T-cell (primary cell): ENCODE measurements around the gene KLF13. TPM values are rescaled to one million over a fixed set of nuclear protein-coding genes. Genes with fewer than 3 reads are reported as not detected.

Experiments
- ATAC-seq, 4 experiments: fragments of 200-7000 bp in 3 of 4; fragments of 150-1000 bp in 1 of 4; cut with Tn5 transposase; replicated peaks in 1 of 4; 1 replicate in 3 of 4; 2 replicates in 1 of 4; pipeline ENCODE4 v1.10.0; 2021; ENCODE audit warnings: moderate library complexity in 3 of 4, mild to moderate bottlenecking in 2 of 4, moderate number of reproducible peaks in 1 of 4
- CTCF ChIA-PET, 2 donors: fragments of 300-600 bp; sonication (Branson Sonifier 250); formaldehyde crosslinking; loops; one replicate each; lab custom pipeline; 2022; ENCODE audit warnings: antibody characterized with exemption in 2 of 2; lab: Charles Lee
- POLR2A ChIA-PET, 2 donors: fragments of 300-600 bp; sonication (Branson Sonifier 250); formaldehyde crosslinking; loops; one replicate each; lab custom pipeline; 2022; ENCODE audit warnings: antibody characterized with exemption in 2 of 2; lab: Charles Lee
- DNase-seq, 35 experiments: peaks; one replicate each; pipeline versions ENCODE4 v3.0.0 to v3.0.0-alpha.2; 2013 to 2023
- H3K27ac ChIP-seq: one replicate; pipeline ENCODE4 v1.5.1; 2013; ENCODE audit warnings: low read length
- H3K27me3 ChIP-seq, 2 experiments: replicated peaks in 1 of 2; 1 replicate in 1 of 2; 2 replicates in 1 of 2; pipeline versions ENCODE4 v1.6.1 to v1.7.0; 2013; ENCODE audit warnings: low read length in 1 of 2, mixed read lengths in 1 of 2; ENCODE audit not compliant: control insufficient read depth in 2 of 2, insufficient read depth in 2 of 2; ENCODE audit errors: extremely low read depth in 1 of 2
- H3K36me3 ChIP-seq, 2 donors: 1 replicate in 1 of 2; 2 replicates in 1 of 2; pipeline versions ENCODE4 v1.6.1 to v1.7.0; 2013; ENCODE audit warnings: low read length in 1 of 2; ENCODE audit not compliant: control insufficient read depth in 2 of 2, insufficient read depth in 1 of 2; ENCODE audit errors: extremely low read depth in 1 of 2
- H3K4me1 ChIP-seq, 2 experiments: 1 replicate in 1 of 2; 2 replicates in 1 of 2; pipeline versions ENCODE4 v1.6.1 to v1.7.0; 2013; ENCODE audit warnings: low read length in 2 of 2, mixed read lengths in 1 of 2; ENCODE audit not compliant: insufficient read depth in 2 of 2, control insufficient read depth in 1 of 2; ENCODE audit errors: extremely low read depth in 1 of 2
- H3K4me3 ChIP-seq, 2 donors: 1 replicate in 1 of 2; 2 replicates in 1 of 2; pipeline versions ENCODE4 v1.5.1 to v1.7.0; 2013; ENCODE audit warnings: mild to moderate bottlenecking in 2 of 2, low read length in 1 of 2, moderate library complexity in 1 of 2; ENCODE audit not compliant: control insufficient read depth in 1 of 2; ENCODE audit errors: extremely low read depth in 1 of 2
- H3K9me3 ChIP-seq: 2 replicates; pipeline ENCODE4 v1.7.0; 2013
- H3K27ac Mint-ChIP-seq, 2 donors: one replicate each; pipeline ENCODE4 v1.8.0; 2020 to 2021; ENCODE audit warnings: mild to moderate bottlenecking in 2 of 2, mixed read lengths in 2 of 2
- H3K27me3 Mint-ChIP-seq, 2 donors: one replicate each; pipeline ENCODE4 v1.8.0; 2021 to 2022; ENCODE audit warnings: mixed read lengths in 2 of 2
- H3K36me3 Mint-ChIP-seq: one replicate; pipeline ENCODE4 v1.8.0; 2021; ENCODE audit warnings: mixed read lengths
- H3K4me1 Mint-ChIP-seq, 3 donors: one replicate each; pipeline ENCODE4 v1.8.0; 2020 to 2022; ENCODE audit warnings: mixed read lengths in 3 of 3, mild to moderate bottlenecking in 1 of 3
- H3K4me3 Mint-ChIP-seq, 3 donors: one replicate each; pipeline ENCODE4 v1.8.0; 2020 to 2022; ENCODE audit warnings: mild to moderate bottlenecking in 3 of 3, mixed read lengths in 3 of 3, moderate library complexity in 3 of 3
- H3K9me3 Mint-ChIP-seq, 3 donors: one replicate each; pipeline ENCODE4 v1.8.0; 2020 to 2022; ENCODE audit warnings: mixed read lengths in 3 of 3
- WGBS: methylation state at CpG from one replicate; pipeline ENCODE4 v1.1.5; 2013; ENCODE audit warnings: missing lambda C conversion rate; ENCODE audit not compliant: insufficient coverage; 5-methylcytosine and 5-hydroxymethylcytosine counted together
- total RNA-seq, 35 experiments: library from RNA in 6 of 35; stranded (reverse) in 6 of 35; fragments of 120-200 nt in 1 of 35; gene quantifications; one replicate each; pipeline versions ENCODE4 v1.2.1 to v1.2.4 and lab custom pipeline; 2013 to 2026

KLF13 gene
- total RNA-seq, 5 donors from 2014 or later (not counting 1 experiment from before 2014, with no cell fraction given), result 218 to 327 (median 288) TPM

- ATAC-seq (no peak), DNase-seq (peak in 1 of 35 experiments; percentile 12)
- no peaks in the 10 kb centered on the region for H3K9me3 Mint-ChIP-seq
- no peaks in the 10 kb centered on the region for H3K9me3 ChIP-seq
- H3K4me3 ChIP-seq, result no peak overlapping the region
- H3K4me3 Mint-ChIP-seq, result no peak overlapping the region
- H3K27me3 ChIP-seq, result peaks cover 0 to 26% of the 10 kb centered on the region in 2 experiments
- peaks cover 28 to 30% of the 10 kb centered on the region in 2 experiments for H3K4me1 ChIP-seq
- H3K27me3 Mint-ChIP-seq, result peaks cover 0 to under 1% of the 10 kb centered on the region in 2 donors
- H3K36me3 Mint-ChIP-seq, result no peaks in the 10 kb centered on the region
- POLR2A ChIA-PET, result no interaction called here
- CTCF ChIA-PET, result interaction anchor here in 1 of 2 donors (1.0 kb wide), 1 partner anchor 187 kb away, joined by 3 read pairs; no protein-coding TSS in a partner anchor
- H3K36me3 ChIP-seq, result no peaks in the 10 kb centered on the region
- H3K4me1 Mint-ChIP-seq, result peaks cover 24 to 33% (median 28%) of the 10 kb centered on the region in 3 donors
- H3K27ac Mint-ChIP-seq, result peak overlapping the region in 1 of 2 donors; percentile 71
- H3K27ac ChIP-seq, result no peak overlapping the region
- WGBS, result 91% methylated on average over 12 of the region's 13 CpGs
These were observed 24.5 kb upstream of the KLF13 start for GRCh38 chr15:31302029-31302657.

GRCh38 chr15:31302778-31303725, 23.6 kb upstream of the KLF13 start:
- H3K27me3 Mint-ChIP-seq, result peaks cover 0 to 4% of the 10 kb centered on the region in 2 donors
- no peaks in the 10 kb centered on the region for H3K9me3 Mint-ChIP-seq
- H3K4me1 ChIP-seq, result peaks cover 35 to 40% of the 10 kb centered on the region in 2 experiments
- H3K27me3 ChIP-seq, result peaks cover 0 to 30% of the 10 kb centered on the region in 2 experiments
- ChIA-PET CTCF (interaction anchor here (0.6 to 1.0 kb wide), 8 partner anchors 17 to 186 kb away, joined by 3 to 4 read pairs (median 3); no protein-coding TSS in a partner anchor), POLR2A (interaction anchor here (0.5 to 0.7 kb wide), 6 partner anchors 9 to 492 kb away, joined by 3 to 10 read pairs (median 6); no protein-coding TSS in a partner anchor)
- DNase-seq (peak in 5 of 35 experiments; percentile 16 to 44 (median 24)), ATAC-seq (peak; percentile 27 to 76 (median 56))
- no peaks in the 10 kb centered on the region for H3K36me3 ChIP-seq
- 80% methylated on average over 7 of the region's 17 CpGs for WGBS
- no peaks in the 10 kb centered on the region for H3K9me3 ChIP-seq
- H3K4me3 ChIP-seq, result no peak overlapping the region
- peak overlapping the region in 1 of 2 donors; percentile 34 for H3K27ac Mint-ChIP-seq
- H3K36me3 Mint-ChIP-seq, result no peaks in the 10 kb centered on the region
- peaks cover 33 to 42% (median 35%) of the 10 kb centered on the region in 3 donors for H3K4me1 Mint-ChIP-seq
- H3K4me3 Mint-ChIP-seq, result no peak overlapping the region
- no peak overlapping the region for H3K27ac ChIP-seq

- POLR2A ChIA-PET, result interaction anchor here (0.5 to 0.6 kb wide), 2 partner anchors 9 to 493 kb away, joined by 3 to 5 read pairs; no protein-coding TSS in a partner anchor
- CTCF ChIA-PET, result interaction anchor here (0.6 to 0.7 kb wide), 4 partner anchors 20 to 185 kb away, joined by 3 to 4 read pairs (median 4); no protein-coding TSS in a partner anchor
- no peaks in the 10 kb centered on the region for H3K36me3 ChIP-seq
- no peak overlapping the region for H3K4me3 ChIP-seq
- ATAC-seq, result peak in 3 of 4 experiments; percentile 36 to 42 (median 39)
- no peak overlapping the region for H3K4me3 Mint-ChIP-seq
- no peak overlapping the region for H3K27ac ChIP-seq
- peak in 1 of 35 experiments; percentile 24 for DNase-seq
- peaks cover 0 to 4% of the 10 kb centered on the region in 2 donors for H3K27me3 Mint-ChIP-seq
- H3K9me3 Mint-ChIP-seq, result no peaks in the 10 kb centered on the region
- peaks cover 0 to 38% of the 10 kb centered on the region in 2 experiments for H3K27me3 ChIP-seq
- H3K4me1 ChIP-seq, result peaks cover 39 to 48% of the 10 kb centered on the region in 2 experiments
- H3K36me3 Mint-ChIP-seq, result no peaks in the 10 kb centered on the region
- H3K27ac Mint-ChIP-seq, result peak overlapping the region in 1 of 2 donors; percentile 34
- 84% methylated on average over 11 of the region's 14 CpGs for WGBS
- H3K4me1 Mint-ChIP-seq, result peaks cover 39 to 49% (median 42%) of the 10 kb centered on the region in 3 donors
- H3K9me3 ChIP-seq, result no peaks in the 10 kb centered on the region
These were observed 22.6 kb upstream of the KLF13 start for GRCh38 chr15:31303726-31304648.

GRCh38 chr15:31304751-31305365, 21.8 kb upstream of the KLF13 start:
- H3K27me3 ChIP-seq, result peaks cover 0 to 38% of the 10 kb centered on the region in 2 experiments
- no peak overlapping the region for H3K4me3 ChIP-seq
- Mint-ChIP-seq H3K4me3 (no peak overlapping the region), H3K27ac (no peak overlapping the region), H3K4me1 (peaks cover 42 to 52% (median 43%) of the 10 kb centered on the region in 3 donors), H3K36me3 (no peaks in the 10 kb centered on the region), H3K27me3 (peaks cover 0 to 4% of the 10 kb centered on the region in 2 donors), H3K9me3 (no peaks in the 10 kb centered on the region)
- ChIA-PET POLR2A (no interaction called here), CTCF (no interaction called here)
- DNase-seq (peak in 1 of 35 experiments; percentile 39), ATAC-seq (peak in 1 of 4 experiments; percentile 62)
- H3K9me3 ChIP-seq, result no peaks in the 10 kb centered on the region
- WGBS, result 94% methylated on average over 8 of the region's 12 CpGs
- H3K27ac ChIP-seq, result no peak overlapping the region
- no peaks in the 10 kb centered on the region for H3K36me3 ChIP-seq
- peaks cover 42 to 53% of the 10 kb centered on the region in 2 experiments for H3K4me1 ChIP-seq

GRCh38 chr15:31305375-31305774, 21.3 kb upstream of the KLF13 start:
- ChIA-PET CTCF (no interaction called here), POLR2A (no interaction called here)
- Histone ChIP-seq H3K4me3 (no peak overlapping the region), H3K27me3 (peaks cover 0 to 36% of the 10 kb centered on the region in 2 experiments), H3K36me3 (no peaks in the 10 kb centered on the region), H3K27ac (no peak overlapping the region), H3K4me1 (peaks cover 44 to 53% of the 10 kb centered on the region in 2 experiments), H3K9me3 (no peaks in the 10 kb centered on the region)
- ATAC-seq, result no peak
- no peak overlapping the region for H3K4me3 Mint-ChIP-seq
- H3K36me3 Mint-ChIP-seq, result no peaks in the 10 kb centered on the region
- no peak overlapping the region for H3K27ac Mint-ChIP-seq
- peaks cover 45 to 54% (median 46%) of the 10 kb centered on the region in 3 donors for H3K4me1 Mint-ChIP-seq
- DNase-seq, result no peak
- no peaks in the 10 kb centered on the region for H3K9me3 Mint-ChIP-seq
- WGBS, result 92% methylated on average over 2 of the region's 2 CpGs
- H3K27me3 Mint-ChIP-seq, result peaks cover 0 to 4% of the 10 kb centered on the region in 2 donors
